Left lung (tissue), 10 donors: ENCODE data around the gene FOXN1. TPM values are rescaled to one million over a fixed set of nuclear protein-coding genes. Genes with fewer than 3 reads are reported as not detected.

Source experiments
- ATAC-seq: fragments of 200-7000 bp; cut with Tn5 transposase; one replicate; pipeline ENCODE4 v1.9.1; 2020; ENCODE audit warnings: moderate library complexity
- DNase-seq, 4 donors: peaks; one replicate each; pipeline ENCODE4 v3.0.0-alpha.2; 2013 to 2020
- H3K27ac ChIP-seq, 2 donors: fragments of 200-600 bp; sonication (generic) in 1 of 2; one replicate each; pipeline versions ENCODE4 v1.5.0 to v1.8.0; 2020 to 2021
- H3K27me3 ChIP-seq, 2 donors: fragments of 200-600 bp; sonication (generic) in 1 of 2; one replicate each; pipeline versions ENCODE4 v1.5.0 to v1.8.0; 2020 to 2021
- H3K36me3 ChIP-seq, 2 donors: fragments of 200-600 bp; sonication (generic) in 1 of 2; one replicate each; pipeline versions ENCODE4 v1.5.0 to v1.8.0; 2020 to 2021
- H3K4me1 ChIP-seq, 2 donors: fragments of 200-600 bp; one replicate each; pipeline ENCODE4 v1.8.0; 2021
- H3K4me3 ChIP-seq, 2 donors: fragments of 200-600 bp; sonication (generic) in 1 of 2; one replicate each; pipeline versions ENCODE4 v1.5.0 to v1.8.0; 2020 to 2021; ENCODE audit warnings: mild to moderate bottlenecking in 1 of 2
- H3K9me3 ChIP-seq, 2 donors: fragments of 200-600 bp; sonication (generic) in 1 of 2; one replicate each; pipeline versions ENCODE4 v1.5.0 to v1.8.0; 2020 to 2021
- CTCF ChIP-seq, 2 donors: fragments of 200-600 bp; sonication (generic) in 1 of 2; IDR thresholded peaks; one replicate each; pipeline versions ENCODE4 v1.5.0 to v1.8.0; 2021; ENCODE audit warnings: antibody characterized with exemption in 2 of 2
- intact Hi-C, 2 donors: fragments of 100-400 bp; cut with DNase I; formaldehyde crosslinking; loops; one replicate each; pipeline versions ENCODE4 v1.11.2 to v1.14.2; 2022
- polyA plus RNA-seq, 6 donors: library from polyadenylated mRNA; unstranded; fragments of 120-200 nt; gene quantifications; one replicate each; pipeline ENCODE4 v1.2.1, GENCODE V29; 2013; ENCODE audit not compliant: insufficient read length in 6 of 6
- total RNA-seq, 2 donors: library from RNA; stranded (reverse); fragmentation: NEBNext Ultra II Directional; extraction: Animal tissue kit (Norgen Biotek cat#: 25700); gene quantifications; one replicate each; pipeline ENCODE4 v1.2.1, GENCODE V29; 2021
- donor health status: DM: no; HTN: yes; CAD: no.
- donor health status: DM: no; HTN: no; CAD: no.

The FOXN1 gene
- total and polyA plus RNA-seq, 8 donors, result 0.06 to 0.29 (median 0.18) TPM

- no peak for TF ChIP-seq CTCF (IDR thresholded peaks at IDR 0.05)
- intact Hi-C loops, result no loop called here
- peaks cover 5% of the 10 kb centered on the region in 2 donors for H3K4me1 ChIP-seq
Observed at GRCh38 chr17:28478712-28479615, 27.2 kb upstream of the FOXN1 start.

GRCh38 chr17:28480278-28480677 is 25.9 kb upstream of the FOXN1 start:
- ATAC-seq, result peak; percentile 8
- H3K4me1 ChIP-seq, result peaks cover 2 to 5% of the 10 kb centered on the region in 2 donors
- no peaks in the 10 kb centered on the region for H3K9me3 ChIP-seq
- no peaks in the 10 kb centered on the region for H3K27me3 ChIP-seq
- TF ChIP-seq CTCF (IDR thresholded peaks at IDR 0.05), result no peak
- H3K36me3 ChIP-seq, result no peaks in the 10 kb centered on the region
- DNase-seq, result no peak
- H3K27ac ChIP-seq, result peak overlapping the region in 1 of 2 donors; percentile 4
- no peak overlapping the region for H3K4me3 ChIP-seq
- intact Hi-C loops, result no loop called here

More at GRCh38 chr17:28478712-28479615, 27.2 kb upstream of the FOXN1 start:
- Histone ChIP-seq H3K27ac (no peak overlapping the region), H3K9me3 (no peaks in the 10 kb centered on the region), H3K36me3 (no peaks in the 10 kb centered on the region), H3K27me3 (no peaks in the 10 kb centered on the region), H3K4me3 (no peak overlapping the region)
- no peak for DNase-seq
- ATAC-seq, result no peak

GRCh38 chr17:28480799-28481571 is 25.2 kb upstream of the FOXN1 start:
- Histone ChIP-seq H3K4me3 (no peak overlapping the region), H3K27ac (peak overlapping the region in 1 of 2 donors; percentile 4), H3K9me3 (no peaks in the 10 kb centered on the region), H3K27me3 (no peaks in the 10 kb centered on the region), H3K36me3 (no peaks in the 10 kb centered on the region), H3K4me1 (peaks cover 0 to 5% of the 10 kb centered on the region in 2 donors)
- ATAC-seq (peak; percentile 62), DNase-seq (peak in 2 of 4 donors; percentile 39 to 43)
- TF ChIP-seq CTCF (IDR thresholded peaks at IDR 0.05), result no peak
- intact Hi-C loops, result no loop called here

GRCh38 chr17:28482551-28483199 is 23.5 kb upstream of the FOXN1 start:
- Histone ChIP-seq H3K36me3 (no peaks in the 10 kb centered on the region), H3K4me1 (peaks cover 0 to 5% of the 10 kb centered on the region in 2 donors), H3K9me3 (no peaks in the 10 kb centered on the region), H3K27ac (no peak overlapping the region), H3K4me3 (no peak overlapping the region), H3K27me3 (no peaks in the 10 kb centered on the region)
- intact Hi-C loops, result no loop called here
- ATAC-seq, result peak; percentile 11
- TF ChIP-seq CTCF (IDR thresholded peaks at IDR 0.05), result no peak
- DNase-seq, result no peak
